Neuronal stem cell (in vitro differentiated cells): ENCODE results near the gene CCDC172.

Source experiments
- DNase-seq: peaks from one replicate; pipeline ENCODE4 v3.0.0-alpha.2; 2013; ENCODE audit warnings: low spot score
- H2AFZ ChIP-seq: one replicate; pipeline ENCODE4 v1.6.1; 2013; ENCODE audit warnings: mild to moderate bottlenecking, low read length, inconsistent platforms
- H2AK5ac ChIP-seq: 2 replicates; pipeline ENCODE4 v1.6.1; 2013; ENCODE audit warnings: low read depth, mild to moderate bottlenecking, inconsistent platforms, low read length, moderate library complexity, mixed read lengths
- H2BK120ac ChIP-seq: 2 replicates; pipeline ENCODE4 v1.6.1; 2013; ENCODE audit warnings: low read depth, mild to moderate bottlenecking, inconsistent platforms, low read length, moderate library complexity, mixed read lengths
- H2BK12ac ChIP-seq: one replicate; pipeline ENCODE4 v1.6.1; 2013; ENCODE audit warnings: low read length, inconsistent platforms
- H2BK15ac ChIP-seq: 2 replicates; pipeline ENCODE4 v1.6.1; 2013; ENCODE audit warnings: mild to moderate bottlenecking, low read length, inconsistent platforms, mixed read lengths
- H2BK5ac ChIP-seq: one replicate; pipeline ENCODE4 v1.6.1; 2013; ENCODE audit warnings: inconsistent platforms, mild to moderate bottlenecking, low read length, moderate library complexity
- H3K14ac ChIP-seq: one replicate; pipeline ENCODE4 v1.6.1; 2013; ENCODE audit warnings: low read length, inconsistent platforms
- H3K18ac ChIP-seq: 2 replicates; pipeline ENCODE4 v1.6.1; 2013; ENCODE audit warnings: low read length, inconsistent platforms
- H3K23ac ChIP-seq: 2 replicates; pipeline ENCODE4 v1.6.1; 2013; ENCODE audit warnings: low read depth, mild to moderate bottlenecking, mixed read lengths, low read length, inconsistent platforms; ENCODE audit not compliant: poor library complexity
- H3K27ac ChIP-seq: replicated peaks from 3 replicates; pipeline ENCODE4 v1.5.1; 2013; ENCODE audit warnings: low read length, inconsistent platforms
- H3K27me3 ChIP-seq, 3 experiments: 2 replicates each; pipeline ENCODE4 v1.6.1; 2013; ENCODE audit warnings: low read length in 3 of 3, mild to moderate bottlenecking in 2 of 3, inconsistent platforms in 1 of 3, low read depth in 1 of 3, mixed read lengths in 1 of 3, moderate library complexity in 1 of 3; ENCODE audit not compliant: control insufficient read depth in 3 of 3, insufficient read depth in 3 of 3
- H3K36me3 ChIP-seq, 2 donors: replicated peaks in 1 of 2; 2 replicates each; pipeline ENCODE4 v1.6.1; 2013; ENCODE audit warnings: low read length in 2 of 2; ENCODE audit not compliant: control insufficient read depth in 2 of 2, insufficient read depth in 2 of 2
- H3K4ac ChIP-seq: 2 replicates; pipeline ENCODE4 v1.6.1; 2013; ENCODE audit warnings: inconsistent platforms, mild to moderate bottlenecking, low read length, moderate library complexity
- H3K4me1 ChIP-seq, 2 donors: 1 replicate in 1 of 2; 2 replicates in 1 of 2; pipeline ENCODE4 v1.6.1; 2013; ENCODE audit warnings: low read length in 2 of 2, low read depth in 1 of 2; ENCODE audit not compliant: control insufficient read depth in 2 of 2, insufficient read depth in 1 of 2
- H3K4me2 ChIP-seq: one replicate; pipeline ENCODE4 v1.6.1; 2013; ENCODE audit warnings: mild to moderate bottlenecking, low read length, inconsistent platforms; ENCODE audit not compliant: insufficient read depth, poor library complexity, severe bottlenecking
- H3K4me3 ChIP-seq, 2 donors: 2 replicates each; pipeline ENCODE4 v1.5.1; 2013; ENCODE audit warnings: low read length in 2 of 2, mild to moderate bottlenecking in 2 of 2, inconsistent platforms in 1 of 2, moderate library complexity in 1 of 2
- H3K79me1 ChIP-seq: one replicate; pipeline ENCODE4 v1.6.1; 2013; ENCODE audit warnings: low read depth, mild to moderate bottlenecking, inconsistent platforms, low read length, moderate library complexity
- H3K9ac ChIP-seq: one replicate; pipeline ENCODE4 v1.6.1; 2013; ENCODE audit warnings: mild to moderate bottlenecking, low read depth, low read length, inconsistent platforms; ENCODE audit not compliant: poor library complexity
- H3K9me3 ChIP-seq, 2 donors: replicated peaks in 1 of 2; 2 replicates each; pipeline versions ENCODE3 to v1.6.1; 2013; ENCODE audit warnings: low read length in 2 of 2, mild to moderate bottlenecking in 2 of 2, inconsistent platforms in 1 of 2, low read depth in 1 of 2, mixed read lengths in 1 of 2, moderate library complexity in 1 of 2; ENCODE audit not compliant: control insufficient read depth in 2 of 2, insufficient read depth in 1 of 2
- H4K8ac ChIP-seq: one replicate; pipeline ENCODE4 v1.6.1; 2013; ENCODE audit warnings: low read depth, mild to moderate bottlenecking, inconsistent platforms, low read length, moderate library complexity
- H4K91ac ChIP-seq: one replicate; pipeline ENCODE4 v1.6.1; 2013; ENCODE audit warnings: low read length, low read depth, mild to moderate bottlenecking, inconsistent platforms; ENCODE audit not compliant: poor library complexity
- WGBS, 2 donors: extraction: QIAGEN DNeasy Blood & Tissue Kit; methylation state at CpG; one replicate each; pipeline ENCODE4 v1.1.7; 2013; ENCODE audit warnings: missing lambda C conversion rate in 2 of 2, mixed read lengths in 1 of 2; ENCODE audit not compliant: insufficient read length in 2 of 2, insufficient replicate concordance in 1 of 2; ENCODE audit errors: extremely low coverage in 2 of 2; 5-methylcytosine and 5-hydroxymethylcytosine counted together

The CCDC172 gene

DNA sequence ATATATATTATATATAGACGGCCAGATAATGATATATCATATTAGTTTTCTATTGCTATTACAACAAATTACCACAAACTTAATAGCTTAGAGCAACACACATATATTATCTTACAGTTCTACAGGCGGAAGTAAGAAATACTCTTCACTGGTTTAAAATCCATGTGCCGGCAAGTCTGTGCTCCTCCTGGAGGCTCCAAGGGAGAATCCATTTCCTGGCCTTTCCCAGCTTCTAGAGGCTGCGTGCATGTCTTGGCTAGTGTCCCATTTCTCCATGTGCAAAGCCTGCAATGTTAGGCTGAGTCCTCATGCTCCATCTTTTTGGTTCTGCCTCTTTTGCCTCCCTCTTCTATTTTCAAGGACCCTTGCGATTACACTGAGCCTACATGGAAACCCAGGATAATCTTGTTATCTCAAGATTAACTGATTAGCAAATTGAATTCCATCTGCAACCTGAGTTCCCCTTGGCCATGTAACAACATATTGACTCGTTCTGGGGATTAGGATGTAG is 79.5 kb downstream of the CCDC172 start:
- DNase-seq, result no peak
- Histone ChIP-seq H3K9me3 (no peaks in the 10 kb centered on the region), H2AK5ac (no peak overlapping the region), H3K4ac (no peak overlapping the region), H2BK120ac (no peak overlapping the region), H2AFZ (no peak overlapping the region), H3K9ac (no peak overlapping the region), H3K79me1 (no peaks in the 10 kb centered on the region), H2BK12ac (no peak overlapping the region), H3K4me3 (no peak overlapping the region), H2BK15ac (no peak overlapping the region), H3K36me3 (no peaks in the 10 kb centered on the region), H3K4me2 (no peak overlapping the region), H3K27ac (no peak overlapping the region), H3K18ac (no peak overlapping the region), H4K8ac (no peak overlapping the region), H2BK5ac (no peak overlapping the region), H3K14ac (no peak overlapping the region), H3K4me1 (peaks cover 0 to 3% of the 10 kb centered on the region in 2 donors), H3K27me3 (no peaks in the 10 kb centered on the region), H3K23ac (no peak overlapping the region), H4K91ac (no peak overlapping the region)
- WGBS, 2 donors, result no CpG with 5 or more reads among the region's 6 CpGs

- no CpG with 5 or more reads among the region's 7 CpGs for WGBS, 2 donors
- peaks cover 0 to 6% of the 10 kb centered on the region in 2 donors for H3K4me1 ChIP-seq
Measured at GRCh38 chr10:116408719-116409118, 84.5 kb downstream of the CCDC172 start.

GRCh38 chr10:116410351-116410750 is 86.1 kb downstream of the CCDC172 start:
- Histone ChIP-seq H2AFZ (no peak overlapping the region), H2BK12ac (no peak overlapping the region), H3K18ac (no peak overlapping the region), H3K27me3 (no peaks in the 10 kb centered on the region), H2BK15ac (no peak overlapping the region), H3K4ac (no peak overlapping the region), H2BK120ac (no peak overlapping the region), H3K23ac (no peak overlapping the region), H2AK5ac (no peak overlapping the region), H3K79me1 (no peaks in the 10 kb centered on the region), H4K91ac (no peak overlapping the region), H3K14ac (no peak overlapping the region), H3K4me1 (peaks cover 0 to 6% of the 10 kb centered on the region in 2 donors), H4K8ac (no peak overlapping the region), H3K4me3 (no peak overlapping the region), H3K36me3 (no peaks in the 10 kb centered on the region), H3K27ac (no peak overlapping the region), H3K4me2 (no peak overlapping the region), H3K9me3 (no peaks in the 10 kb centered on the region), H2BK5ac (no peak overlapping the region), H3K9ac (no peak overlapping the region)
- WGBS, 2 donors, result no CpG with 5 or more reads among the region's 5 CpGs
- no peak for DNase-seq

More at GRCh38 chr10:116408719-116409118, 84.5 kb downstream of the CCDC172 start:
- Histone ChIP-seq H2AFZ (peak overlapping the region; percentile 75), H3K9me3 (no peaks in the 10 kb centered on the region), H3K18ac (no peak overlapping the region), H2AK5ac (no peak overlapping the region), H4K91ac (no peak overlapping the region), H3K79me1 (no peaks in the 10 kb centered on the region), H3K36me3 (no peaks in the 10 kb centered on the region), H3K4ac (no peak overlapping the region), H3K27me3 (no peaks in the 10 kb centered on the region), H2BK120ac (no peak overlapping the region), H3K9ac (no peak overlapping the region), H3K27ac (no peak overlapping the region), H2BK15ac (no peak overlapping the region), H3K4me3 (no peak overlapping the region), H3K14ac (no peak overlapping the region), H4K8ac (no peak overlapping the region), H3K4me2 (no peak overlapping the region), H2BK5ac (no peak overlapping the region), H2BK12ac (no peak overlapping the region), H3K23ac (no peak overlapping the region)
- DNase-seq, result no peak

DNA sequence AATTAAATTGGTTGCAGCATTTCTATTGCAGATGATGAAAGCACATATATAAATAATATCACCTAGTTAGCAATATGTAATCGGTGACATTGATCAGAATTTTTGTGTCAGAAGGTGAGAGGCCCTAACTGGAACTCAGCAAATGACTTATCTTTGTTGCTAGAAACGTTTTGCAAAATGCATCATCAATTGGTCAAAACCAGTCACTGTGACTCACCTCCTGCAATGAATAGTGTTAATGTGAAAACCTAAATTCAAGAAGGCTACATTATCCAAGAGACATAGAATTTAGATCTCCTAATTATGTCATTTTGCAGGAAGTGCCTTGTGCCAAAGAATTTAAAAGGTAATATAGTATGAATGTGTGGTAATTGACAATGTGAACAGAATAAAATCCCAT is 93.6 kb downstream of the CCDC172 start:
- Histone ChIP-seq H3K4me2 (no peak overlapping the region), H2AK5ac (no peak overlapping the region), H3K79me1 (no peaks in the 10 kb centered on the region), H2AFZ (no peak overlapping the region), H3K14ac (no peak overlapping the region), H3K4ac (no peak overlapping the region), H2BK120ac (no peak overlapping the region), H3K36me3 (no peaks in the 10 kb centered on the region), H3K27me3 (no peaks in the 10 kb centered on the region), H3K9me3 (no peaks in the 10 kb centered on the region), H3K27ac (no peak overlapping the region), H3K4me1 (no peaks in the 10 kb centered on the region), H2BK12ac (no peak overlapping the region), H2BK15ac (no peak overlapping the region), H3K23ac (no peak overlapping the region), H4K91ac (no peak overlapping the region), H4K8ac (no peak overlapping the region), H2BK5ac (no peak overlapping the region), H3K4me3 (no peak overlapping the region), H3K9ac (no peak overlapping the region), H3K18ac (no peak overlapping the region)
- DNase-seq, result no peak
- WGBS, 2 donors, result no CpG with 5 or more reads among the region's 2 CpGs
